Endothelial cell of umbilical vein (primary cell): ENCODE measurements around the gene GNG10.

Experiments
- CTCF ChIP-seq, 2 donors: IDR thresholded peaks; 1 replicate in 1 of 2; 2 replicates in 1 of 2; pipeline ENCODE4 v1.5.1; 2011; ENCODE audit warnings: low read length in 2 of 2, mild to moderate bottlenecking in 2 of 2, moderate library complexity in 2 of 2, control low read depth in 1 of 2, inconsistent platforms in 1 of 2, low read depth in 1 of 2; ENCODE audit not compliant: insufficient read depth in 1 of 2; ENCODE audit errors: extremely low read depth in 1 of 2
- EZH2 ChIP-seq: IDR thresholded peaks from 2 replicates; pipeline ENCODE4 v1.6.1; 2012; ENCODE audit warnings: borderline replicate concordance, low read depth, mild to moderate bottlenecking, moderate library complexity, low read length, inconsistent platforms; ENCODE audit not compliant: severe bottlenecking
- FOS ChIP-seq: IDR thresholded peaks from 2 replicates; pipeline ENCODE4 v1.6.1; 2011; ENCODE audit warnings: mild to moderate bottlenecking, low read length, moderate library complexity, borderline replicate concordance; ENCODE audit not compliant: insufficient read depth
- GATA2 ChIP-seq: IDR thresholded peaks from 2 replicates; pipeline ENCODE4 v1.7.0; 2011; ENCODE audit warnings: low read depth, mild to moderate bottlenecking, moderate library complexity, mixed read lengths, low read length; ENCODE audit not compliant: insufficient read length, insufficient read depth
- MYC ChIP-seq: IDR thresholded peaks from one replicate; pipeline ENCODE4 v1.6.1; 2011; ENCODE audit warnings: mild to moderate bottlenecking, low read depth, low read length
- POLR2A ChIP-seq: IDR thresholded peaks from 2 replicates; pipeline ENCODE4 v1.6.1; 2012; ENCODE audit warnings: low read depth, mild to moderate bottlenecking, control low read depth, low read length
- POLR2AphosphoS5 ChIP-seq: IDR thresholded peaks from 2 replicates; pipeline ENCODE4 v1.6.1; 2012; ENCODE audit warnings: low read depth, mild to moderate bottlenecking, control low read depth, low read length, moderate library complexity; ENCODE audit not compliant: insufficient read depth
- TF ChIP-seq, protein P1 (sequence below): IDR thresholded peaks from 2 replicates; pipeline ENCODE4 v1.6.1; 2011; ENCODE audit not compliant: insufficient read depth, insufficient read length

GRCh38 chr9:111668026-111668573 lies 6.7 kb downstream of the GNG10 start:
- TF ChIP-seq CTCF (IDR thresholded peaks at IDR 0.05; ENCODE audit: extremely low read depth in 1 of 2, insufficient read depth in 1 of 2, low read depth in 1 of 2, low read length in 2 of 2), result no peak
- no peak for TF ChIP-seq POLR2A
- peak; percentile 34 for TF ChIP-seq FOS
- TF ChIP-seq GATA2, result peak; percentile 27
- TF ChIP-seq EZH2, result no peak
- TF ChIP-seq POLR2AphosphoS5, result no peak
- no peak for TF ChIP-seq MYC
- TF ChIP-seq, protein P1, sequence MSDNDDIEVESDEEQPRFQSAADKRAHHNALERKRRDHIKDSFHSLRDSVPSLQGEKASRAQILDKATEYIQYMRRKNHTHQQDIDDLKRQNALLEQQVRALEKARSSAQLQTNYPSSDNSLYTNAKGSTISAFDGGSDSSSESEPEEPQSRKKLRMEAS, result no peak
